Measurements from ENCODE around the gene BCL7B. TPM values are rescaled to one million over a fixed set of nuclear protein-coding genes. Genes with fewer than 3 reads are reported as not detected.
"Not testable (repeated sequence)": the region's sequence is repeated elsewhere in the genome, so short reads cannot be mapped to it uniquely, and the experiment has no call there.

Gene BCL7B
- total RNA-seq, 6 experiments from 2014 or later = 19.3 to 45.6 (median 21.3) TPM

GRCh38 chr7:73567846-73568685 lies 10.6 kb upstream of the BCL7B start:
- intact Hi-C loops (cut with DNase I) = no loop called here
- peaks cover 0 to 34% (median 23%) of the 10 kb centered on the region in 4 donors for H3K36me3 ChIP-seq
- DNase-seq (no peak), ATAC-seq (peak in 1 of 4 donors; percentile 5)
- H3K4me3 ChIP-seq = no peak overlapping the region
- 78% methylated on average over 6 of the region's 12 CpGs for WGBS (ENCODE audit: insufficient coverage, low coverage, low lambda C conversion rate, missing lambda C conversion rate)
- no peaks in the 10 kb centered on the region for H3K4me1 ChIP-seq
- H3K27me3 ChIP-seq = no peaks in the 10 kb centered on the region
- TF ChIP-seq CTCF (IDR thresholded peaks at IDR 0.05) (no peak), POLR2A (IDR thresholded peaks at IDR 0.05) (no peak)
- H3K27ac ChIP-seq = no peak overlapping the region
- no peaks in the 10 kb centered on the region for H3K9me3 ChIP-seq

GRCh38 chr7:73567140-73567539 lies 9.7 kb upstream of the BCL7B start:
- ATAC-seq = no peak
- H3K4me1 ChIP-seq = no peaks in the 10 kb centered on the region
- H3K27ac ChIP-seq = no peak overlapping the region
- H3K9me3 ChIP-seq = no peaks in the 10 kb centered on the region
- no peak for DNase-seq
- TF ChIP-seq POLR2A (IDR thresholded peaks at IDR 0.05) (no peak), CTCF (IDR thresholded peaks at IDR 0.05) (no peak)
- intact Hi-C loops (cut with DNase I) = no loop called here
- WGBS (ENCODE audit: insufficient coverage, low coverage, low lambda C conversion rate, missing lambda C conversion rate) = 88% methylated on average over 1 of the region's 4 CpGs
- H3K27me3 ChIP-seq = no peaks in the 10 kb centered on the region
- peaks cover 0 to 25% (median 16%) of the 10 kb centered on the region in 4 donors for H3K36me3 ChIP-seq
- no peak overlapping the region for H3K4me3 ChIP-seq

- H3K27me3 ChIP-seq; H3K27ac ChIP-seq; H3K9me3 ChIP-seq; DNase-seq; H3K4me1 ChIP-seq; intact Hi-C loops (cut with DNase I): not testable (repeated sequence)
- peak overlapping the region; percentile 38 to 44 (median 41) for H3K4me3 ChIP-seq
- ATAC-seq = peak in 2 of 4 donors; percentile 5 to 9
- H3K36me3 ChIP-seq = peaks cover 0 to 18% (median 12%) of the 10 kb centered on the region in 4 donors
These were observed 8.9 kb upstream of the BCL7B start for GRCh38 chr7:73566431-73566830.

- ATAC-seq (peak; percentile 47 to 70 (median 66)), DNase-seq (no peak)
- 20% methylated on average over 6 of the region's 7 CpGs for WGBS (ENCODE audit: insufficient coverage, low coverage, low lambda C conversion rate, missing lambda C conversion rate)
- Histone ChIP-seq H3K9me3 (no peaks in the 10 kb centered on the region), H3K4me1 (no peaks in the 10 kb centered on the region), H3K4me3 (peak overlapping the region; percentile 38 to 44 (median 41)), H3K27me3 (no peaks in the 10 kb centered on the region), H3K36me3 (peaks cover 0 to 12% (median 8%) of the 10 kb centered on the region in 4 donors), H3K27ac (no peak overlapping the region)
- intact Hi-C loops (cut with DNase I) = no loop called here
- TF ChIP-seq POLR2A (IDR thresholded peaks at IDR 0.05) (no peak), CTCF (IDR thresholded peaks at IDR 0.05) (no peak)
These were observed 8.3 kb upstream of the BCL7B start for GRCh38 chr7:73565675-73566340.
